Heart right ventricle (tissue), 16 donors: Measurements from ENCODE around the gene WWP2. TPM values are rescaled to one million over a fixed set of nuclear protein-coding genes. Genes with fewer than 3 reads are reported as not detected.
A peak's percentile ranks its signal among the peaks of the same experiment; 100 is the strongest.

Experiments used
- ATAC-seq, 8 donors: fragments of 200-7000 bp; cut with Tn5 transposase; one replicate each; pipeline ENCODE4 v1.9.1; 2020; ENCODE audit warnings: mild to moderate bottlenecking in 8 of 8, moderate library complexity in 8 of 8, moderate number of reproducible peaks in 1 of 8
- DNase-seq, 2 donors: peaks; one replicate each; pipeline ENCODE4 v3.0.0-alpha.2; 2020
- H3K27ac ChIP-seq, 10 donors: fragments of 200-600 bp; sonication (generic) in 2 of 10; one replicate each; pipeline versions ENCODE4 v1.5.0 to v1.8.0; 2020 to 2022; ENCODE audit warnings: mild to moderate bottlenecking in 3 of 10
- H3K27me3 ChIP-seq, 7 donors: fragments of 200-600 bp; one replicate each; pipeline ENCODE4 v1.8.0; 2021 to 2022; ENCODE audit warnings: mild to moderate bottlenecking in 2 of 7
- H3K36me3 ChIP-seq, 9 donors: fragments of 200-600 bp; sonication (generic) in 1 of 9; one replicate each; pipeline versions ENCODE4 v1.5.0 to v1.8.0; 2020 to 2022; ENCODE audit warnings: mild to moderate bottlenecking in 2 of 9
- H3K4me1 ChIP-seq, 9 donors: fragments of 200-600 bp; sonication (generic) in 1 of 9; one replicate each; pipeline versions ENCODE4 v1.5.0 to v1.8.0; 2020 to 2022; ENCODE audit warnings: mild to moderate bottlenecking in 4 of 9
- H3K4me3 ChIP-seq, 10 donors: fragments of 200-600 bp; sonication (generic) in 2 of 10; one replicate each; pipeline versions ENCODE4 v1.5.0 to v1.8.0; 2020 to 2022; ENCODE audit warnings: mild to moderate bottlenecking in 7 of 10, moderate library complexity in 2 of 10
- H3K9me3 ChIP-seq, 11 donors: fragments of 200-600 bp in 10 of 11; sonication (generic) in 2 of 11; one replicate each; pipeline versions ENCODE4 v1.5.0 to v1.8.0; 2013 to 2022; ENCODE audit warnings: mild to moderate bottlenecking in 2 of 11, control low read depth in 1 of 11, moderate library complexity in 1 of 11
- WGBS, 2 donors: extraction: QIAGEN DNeasy Blood & Tissue Kit; methylation state at CpG; one replicate each; pipeline ENCODE4 v1.1.7; 2013; ENCODE audit warnings: inconsistent platforms in 1 of 2; 5-methylcytosine and 5-hydroxymethylcytosine counted together
- intact Hi-C, 10 donors: fragments of 100-400 bp; cut with DNase I; formaldehyde crosslinking; loops; one replicate each; pipeline versions ENCODE4 v1.11.1 to v1.14.2; 2022
- polyA plus RNA-seq, 2 donors: library from polyadenylated mRNA; stranded (reverse); fragments of 200-250 nt; gene quantifications; one replicate each; pipeline ENCODE4 v1.2.3, GENCODE V29; 2013
- total RNA-seq, 10 donors: library from RNA; stranded (reverse); fragmentation: NEBNext Ultra II Directional in 3 of 10; extraction: Animal tissue kit (Norgen Biotek cat#: 25700) in 3 of 10; gene quantifications; one replicate each; pipeline versions ENCODE4 v1.2.1 to v1.2.4, GENCODE V29; 2021 to 2023
- TF ChIP-seq, protein P1 (sequence below), 9 donors: fragments of 200-600 bp; sonication (generic) in 2 of 9; IDR thresholded peaks; one replicate each; pipeline versions ENCODE4 v1.5.0 to v1.8.0; 2021 to 2022; ENCODE audit warnings: antibody characterized with exemption in 9 of 9, mild to moderate bottlenecking in 5 of 9, moderate library complexity in 1 of 9
- donor health status: Arrhythmogenic right ventricular cardiomyopathy.
- donor health status: ischemic (EF 13 %, LVEDD 7.1; RV severe dilation, severe dysfunction).
- donor health status: healthy with polysubstance abuse.
- donor health status: DM: no; HTN: yes; CAD: no.
- donor health status: DM: no; HTN: no; CAD: no.
- donor health status: ischemic (EF 25% LVEDD 6.9; RV normal size, moderate dysfunction).
- donor health status: ischemic (EF 25% LVEDD 5.7; RV mildly dilated, moderate dysfunction).
- donor health status: healthy.
- donor health status: DM: yes; HTN: yes; CAD: no.
- donor health status: Ischemic cardiomyopathy.
- donor health status: ischemic (EF 35%, LVEDD 5.7; RV mildly dilated, moderate dysfunction).
- donor health status: nonischemic (EF 11% LVEDD 7.7; RV severe dilation, severe dysfunction).
- donor health status: DM: yes; HTN: yes; CAD: no.
- donor health status: PGD.
- donor health status: ischemic (EF 29% LVEDD 5.4; RV normal size, mild dysfunction).
- donor health status: nonischemic (EF 23%, LVEDD 6.1; RV moderate dilation, normal function).

WWP2 gene
- total and polyA plus RNA-seq, 12 donors = 9.0 to 31.1 (median 20.7) TPM

DNA sequence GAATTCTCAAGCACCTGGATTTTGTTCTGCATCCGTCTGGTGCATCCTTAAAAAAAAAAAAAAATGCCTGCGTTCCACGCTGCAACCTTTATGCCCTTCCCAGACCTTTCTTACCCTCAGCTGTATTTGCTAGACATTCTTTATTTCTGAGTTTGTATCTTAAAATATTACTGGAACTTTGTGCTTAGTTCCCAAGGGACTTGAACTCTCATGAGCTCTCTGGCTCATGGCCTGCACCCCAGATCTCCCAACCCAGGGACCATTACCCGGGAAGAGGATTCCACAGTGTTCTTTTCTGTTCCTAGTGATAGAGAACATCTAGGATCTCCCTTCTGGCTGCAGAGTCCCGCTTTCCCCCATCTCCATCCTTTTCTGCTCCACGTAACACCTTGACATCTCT is 160.1 kb downstream of the WWP2 start:
- Histone ChIP-seq H3K4me3 (no peak overlapping the region), H3K27ac (no peak overlapping the region), H3K27me3 (no peaks in the 10 kb centered on the region), H3K9me3 (no peaks in the 10 kb centered on the region), H3K4me1 (peaks cover under 1 to 58% (median 29%) of the 10 kb centered on the region in 9 donors), H3K36me3 (peaks cover 0 to 38% (median 0%) of the 10 kb centered on the region in 9 donors)
- TF ChIP-seq, protein P1, sequence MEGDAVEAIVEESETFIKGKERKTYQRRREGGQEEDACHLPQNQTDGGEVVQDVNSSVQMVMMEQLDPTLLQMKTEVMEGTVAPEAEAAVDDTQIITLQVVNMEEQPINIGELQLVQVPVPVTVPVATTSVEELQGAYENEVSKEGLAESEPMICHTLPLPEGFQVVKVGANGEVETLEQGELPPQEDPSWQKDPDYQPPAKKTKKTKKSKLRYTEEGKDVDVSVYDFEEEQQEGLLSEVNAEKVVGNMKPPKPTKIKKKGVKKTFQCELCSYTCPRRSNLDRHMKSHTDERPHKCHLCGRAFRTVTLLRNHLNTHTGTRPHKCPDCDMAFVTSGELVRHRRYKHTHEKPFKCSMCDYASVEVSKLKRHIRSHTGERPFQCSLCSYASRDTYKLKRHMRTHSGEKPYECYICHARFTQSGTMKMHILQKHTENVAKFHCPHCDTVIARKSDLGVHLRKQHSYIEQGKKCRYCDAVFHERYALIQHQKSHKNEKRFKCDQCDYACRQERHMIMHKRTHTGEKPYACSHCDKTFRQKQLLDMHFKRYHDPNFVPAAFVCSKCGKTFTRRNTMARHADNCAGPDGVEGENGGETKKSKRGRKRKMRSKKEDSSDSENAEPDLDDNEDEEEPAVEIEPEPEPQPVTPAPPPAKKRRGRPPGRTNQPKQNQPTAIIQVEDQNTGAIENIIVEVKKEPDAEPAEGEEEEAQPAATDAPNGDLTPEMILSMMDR (IDR thresholded peaks at IDR 0.05) = no peak
- 80 to 84% methylated on average over 6 of the region's 6 CpGs for WGBS, 2 donors
- intact Hi-C loops = loop anchor here in 1 of 10 donors (10.0 kb wide), 1 partner anchor 57 kb away; no protein-coding TSS in a partner anchor
- ATAC-seq = no peak
- no peak for DNase-seq

DNA sequence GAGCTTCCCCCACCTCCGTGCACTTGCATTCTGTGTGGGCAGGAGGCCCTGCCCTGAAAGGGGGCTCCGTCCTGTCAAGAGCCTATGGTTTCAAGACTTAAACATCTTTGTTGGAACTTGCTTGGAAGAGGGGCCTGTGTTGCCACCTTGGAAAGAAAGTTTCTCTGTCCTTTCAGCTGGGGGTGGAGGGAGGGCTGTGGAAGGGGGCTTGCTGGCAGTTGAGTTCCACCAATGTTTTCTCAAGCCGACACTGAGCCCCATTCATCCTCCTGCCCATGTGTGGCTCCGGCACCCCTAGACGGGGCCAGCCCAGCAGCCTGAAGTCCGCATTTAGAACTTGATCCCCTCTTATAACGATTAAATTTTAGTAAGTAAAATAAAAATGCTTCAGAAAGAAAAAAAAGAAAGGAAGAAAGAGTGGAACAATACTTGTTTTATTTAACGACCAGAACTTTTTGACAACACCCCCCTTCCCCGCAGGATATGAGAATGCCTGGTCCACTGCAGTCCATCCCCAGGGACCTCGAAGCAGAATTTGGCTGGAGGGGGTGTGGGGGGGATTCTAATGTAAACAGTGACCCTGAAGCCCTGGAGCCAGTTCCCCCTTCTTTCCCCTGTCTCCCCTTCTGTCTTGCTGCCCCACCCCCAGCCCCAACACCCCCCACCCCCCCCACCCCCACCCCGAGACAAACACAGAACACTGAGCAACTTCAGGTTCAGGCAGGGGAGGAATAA is 162.1 kb downstream of the WWP2 start:
- Histone ChIP-seq H3K27ac (peak overlapping the region in 8 of 10 donors; percentile 75 to 95 (median 88)), H3K27me3 (no peaks in the 10 kb centered on the region), H3K4me3 (peak overlapping the region in 2 of 10 donors; percentile 54 to 59), H3K9me3 (no peaks in the 10 kb centered on the region), H3K4me1 (peaks cover 7 to 71% (median 42%) of the 10 kb centered on the region in 9 donors), H3K36me3 (peaks cover 0 to 27% (median 0%) of the 10 kb centered on the region in 9 donors)
- ATAC-seq (peak in 3 of 8 donors; percentile 31 to 54 (median 40)), DNase-seq (peak in 1 of 2 donors; percentile 38)
- intact Hi-C loops = loop anchor here in 2 of 10 donors (2.0 to 10.0 kb wide), 2 partner anchors 59 to 63 kb away; no protein-coding TSS in a partner anchor
- TF ChIP-seq, protein P1 (IDR thresholded peaks at IDR 0.05) = no peak
- 62% methylated on average over 11 of the region's 11 CpGs for WGBS, 2 donors

DNA sequence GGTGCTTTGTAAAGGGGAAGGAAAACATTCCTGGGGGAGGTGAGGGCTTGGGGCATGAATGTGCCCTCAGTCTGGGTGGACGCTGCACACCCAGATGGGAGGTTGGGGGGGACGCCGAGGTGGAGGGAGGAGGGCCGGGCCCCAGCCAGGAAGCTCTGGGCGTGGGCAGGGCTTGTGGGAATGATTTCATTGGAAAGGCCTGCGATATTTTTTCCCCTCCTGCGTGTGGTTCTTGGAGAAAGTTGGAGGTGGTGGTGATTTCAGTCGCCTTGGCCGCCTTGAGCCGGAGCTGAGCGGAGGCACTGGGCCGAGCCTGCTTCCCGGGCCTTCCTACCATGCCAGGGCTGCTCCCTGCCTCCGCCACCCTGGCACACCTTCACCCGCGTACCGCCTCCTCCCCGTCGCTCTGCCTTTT is 162.7 kb downstream of the WWP2 start:
- H3K27me3 ChIP-seq = no peaks in the 10 kb centered on the region
- DNase-seq = peak; percentile 69 to 80
- H3K4me1 ChIP-seq = peaks cover 10 to 76% (median 42%) of the 10 kb centered on the region in 9 donors
- H3K27ac ChIP-seq = peak overlapping the region; percentile 75 to 95 (median 88)
- peak overlapping the region in 9 of 10 donors; percentile 19 to 59 (median 48) for H3K4me3 ChIP-seq
- 41 to 51% methylated on average over 19 of the region's 19 CpGs for WGBS, 2 donors
- ATAC-seq = peak; percentile 74 to 89 (median 83)
- no peaks in the 10 kb centered on the region for H3K9me3 ChIP-seq
- TF ChIP-seq, protein P1 (IDR thresholded peaks at IDR 0.05) = no peak
- H3K36me3 ChIP-seq = peaks cover 0 to 29% (median 4%) of the 10 kb centered on the region in 9 donors
- intact Hi-C loops = loop anchor here in 3 of 10 donors (2.0 to 10.0 kb wide), 5 partner anchors 32 to 64 kb away; no protein-coding TSS in a partner anchor

DNA sequence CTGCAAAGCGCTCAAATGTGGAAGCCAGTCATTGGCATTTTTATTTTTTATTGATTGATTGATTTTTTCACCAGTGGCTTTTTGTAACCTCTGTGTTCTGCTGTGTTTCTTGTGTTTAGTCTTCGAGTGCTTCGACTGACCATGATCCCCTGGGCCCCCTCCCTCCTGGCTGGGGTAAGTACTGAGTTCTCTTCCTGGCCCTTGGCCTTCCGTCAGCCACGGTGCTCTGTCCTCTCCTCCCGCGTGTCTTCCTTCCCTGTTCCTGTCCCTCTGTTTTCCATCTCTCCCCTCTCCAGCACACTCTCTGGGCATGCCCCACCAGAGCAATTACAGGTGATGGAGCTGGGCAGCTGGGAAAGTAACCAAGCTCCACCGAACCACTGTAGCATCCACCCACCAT is 163.2 kb downstream of the WWP2 start:
- Histone ChIP-seq H3K27ac (peak overlapping the region; percentile 75 to 95 (median 88)), H3K9me3 (no peaks in the 10 kb centered on the region), H3K4me3 (peak overlapping the region in 9 of 10 donors; percentile 19 to 59 (median 48)), H3K36me3 (peaks cover 0 to 35% (median 6%) of the 10 kb centered on the region in 9 donors), H3K4me1 (peaks cover 10 to 81% (median 42%) of the 10 kb centered on the region in 9 donors), H3K27me3 (no peaks in the 10 kb centered on the region)
- ATAC-seq = peak in 2 of 8 donors; percentile 12 to 20
- TF ChIP-seq, protein P1 (IDR thresholded peaks at IDR 0.05) = no peak
- intact Hi-C loops = loop anchor here in 3 of 10 donors (2.0 to 10.0 kb wide), 5 partner anchors 33 to 65 kb away; no protein-coding TSS in a partner anchor
- 47 to 53% methylated on average over 8 of the region's 8 CpGs for WGBS, 2 donors
- no peak for DNase-seq
